ENCODE measurements around the gene CD99.

Gene CD99

GRCh38 chrX:2782778-2783177 lies 91.7 kb downstream of the CD99 start (continued):
- TF ChIP-seq ZSCAN4 (tag by site-specific recombination; IDR thresholded peaks at IDR 0.05), result no peak
- no peak for TF ChIP-seq ZNF324 (tag by site-specific recombination; IDR thresholded peaks at IDR 0.05)
- TF ChIP-seq ZNF221 (tag by site-specific recombination; IDR thresholded peaks at IDR 0.05; ENCODE audit: borderline replicate concordance), result no peak
- TF ChIP-seq ZNF837 (tag by site-specific recombination; IDR thresholded peaks at IDR 0.05), result no peak
- no peak for TF ChIP-seq ZNF510 (tag by site-specific recombination; IDR thresholded peaks at IDR 0.05; ENCODE audit: insufficient replicate concordance)

- Histone ChIP-seq H3K9me3 (ENCODE audit: control insufficient read depth, insufficient read depth, low read depth, low read length) (no peaks in the 10 kb centered on the region), H3K36me3 (ENCODE audit: control insufficient read depth in 2 of 2, insufficient read depth in 1 of 2, low read length in 2 of 2) (no peaks in the 10 kb centered on the region), H3K4me3 (ENCODE audit: low read depth, low read length) (no peak overlapping the region), H3K27ac (ENCODE audit: extremely low read depth, low read depth, low read length) (no peak overlapping the region), H3K4me1 (ENCODE audit: control insufficient read depth, insufficient read depth, low read length) (no peaks in the 10 kb centered on the region)
- no peak for TF ChIP-seq ZSCAN16 (tag by site-specific recombination; IDR thresholded peaks at IDR 0.05)
- TF ChIP-seq ZFP69B (tag by site-specific recombination; IDR thresholded peaks at IDR 0.05), result no peak
- TF ChIP-seq ZNF112 (tag by site-specific recombination; IDR thresholded peaks at IDR 0.05), result no peak
- TF ChIP-seq ZNF600 (tag by site-specific recombination; IDR thresholded peaks at IDR 0.05), result no peak
- no peak for TF ChIP-seq REPIN1 (tag by site-specific recombination; IDR thresholded peaks at IDR 0.05; ENCODE audit: low read depth)
- no peak for TF ChIP-seq ZNF585B (tag by site-specific recombination; IDR thresholded peaks at IDR 0.05)
- no peak for TF ChIP-seq ZNF16 (tag by site-specific recombination; IDR thresholded peaks at IDR 0.05; ENCODE audit: low read depth)
- TF ChIP-seq GFI1B (tag by site-specific recombination; IDR thresholded peaks at IDR 0.05), result no peak
- no peak for TF ChIP-seq GLIS1 (tag by site-specific recombination; IDR thresholded peaks at IDR 0.05)
- TF ChIP-seq ZNF747 (tag by site-specific recombination; IDR thresholded peaks at IDR 0.05), result no peak
- no peak for TF ChIP-seq INSM2 (tag by site-specific recombination; IDR thresholded peaks at IDR 0.05)
- TF ChIP-seq ZNF514 (tag by site-specific recombination; IDR thresholded peaks at IDR 0.05), result no peak
- no peak for TF ChIP-seq IKZF3 (tag by site-specific recombination; IDR thresholded peaks at IDR 0.05)
- CTCF ChIA-PET, result no interaction called here
- POLR2A ChIA-PET, result no interaction called here
Observed at GRCh38 chrX:2784026-2784425, 92.9 kb downstream of the CD99 start.

GRCh38 chrX:2785538-2785937 lies 94.4 kb downstream of the CD99 start:
- ChIA-PET CTCF (no interaction called here), POLR2A (no interaction called here)
- Histone ChIP-seq H3K36me3 (ENCODE audit: control insufficient read depth in 2 of 2, insufficient read depth in 1 of 2, low read length in 2 of 2) (no peaks in the 10 kb centered on the region), H3K9me3 (ENCODE audit: control insufficient read depth, insufficient read depth, low read depth, low read length) (no peaks in the 10 kb centered on the region), H3K27ac (ENCODE audit: extremely low read depth, low read depth, low read length) (no peak overlapping the region), H3K4me3 (ENCODE audit: low read depth, low read length) (no peak overlapping the region), H3K4me1 (ENCODE audit: control insufficient read depth, insufficient read depth, low read length) (no peaks in the 10 kb centered on the region)
- TF ChIP-seq ZBTB48 (tag by site-specific recombination; IDR thresholded peaks at IDR 0.05) (no peak), ZBTB6 (tag by site-specific recombination; IDR thresholded peaks at IDR 0.05) (no peak), ZNF223 (tag by site-specific recombination; IDR thresholded peaks at IDR 0.05) (no peak), ZFHX2 (tag by site-specific recombination; conservative IDR thresholded peaks at IDR 0.05) (no peak), GLIS2 (tag by site-specific recombination; IDR thresholded peaks at IDR 0.05) (no peak), ZNF335 (tag by site-specific recombination; conservative IDR thresholded peaks at IDR 0.05) (no peak), ZNF792 (tag by site-specific recombination; IDR thresholded peaks at IDR 0.05) (no peak), ZNF24 (tag by site-specific recombination; IDR thresholded peaks at IDR 0.05) (no peak), GFI1B (tag by site-specific recombination; IDR thresholded peaks at IDR 0.05) (no peak), ZNF423 (tag by site-specific recombination; IDR thresholded peaks at IDR 0.05) (no peak), ZNF433 (tag by site-specific recombination; IDR thresholded peaks at IDR 0.05; ENCODE audit: low read depth) (no peak), HOXA7 (CRISPR knock-in tag; IDR thresholded peaks at IDR 0.05; ENCODE audit: borderline replicate concordance) (no peak)
